ENCODE data around the gene SMIM41. TPM values are rescaled to one million over a fixed set of nuclear protein-coding genes. Genes with fewer than 3 reads are reported as not detected.

Gene SMIM41
- total RNA-seq, 1 experiment from 2014 or later: not detected

- peaks cover 9% of the 10 kb centered on the region for H3F3A ChIP-seq (ENCODE audit: insufficient read depth, low read depth)
- no peaks in the 10 kb centered on the region for H3K27me3 ChIP-seq (ENCODE audit: insufficient read depth, low read depth)
- no peak overlapping the region for H3K4me2 ChIP-seq
- CTCF ChIA-PET: interaction anchor here (0.6 kb wide), 1 partner anchor 13 kb away, joined by 6 read pairs; no protein-coding TSS in a partner anchor
- H4K20me1 ChIP-seq (ENCODE audit: insufficient read depth): no peaks in the 10 kb centered on the region
- H3K27ac ChIP-seq: no peak overlapping the region
- H3K79me2 ChIP-seq (ENCODE audit: low read depth): no peaks in the 10 kb centered on the region
- H3K9me2 ChIP-seq (ENCODE audit: insufficient read depth): no peaks in the 10 kb centered on the region
- no TSS peak for BruUV-seq (replicated peaks)
- POLR2A ChIA-PET (ENCODE audit: unreplicated experiment): no interaction called here
- TF ChIP-seq EZH2 (IDR thresholded peaks at IDR 0.05; ENCODE audit: low read depth) (no peak), CTCF (conservative IDR thresholded peaks at IDR 0.05) (no peak)
- DNase-seq: no peak
- no peaks in the 10 kb centered on the region for H3K9me3 ChIP-seq (ENCODE audit: insufficient read depth, low read depth)
- no peak overlapping the region for H3K4me3 ChIP-seq
- no peaks in the 10 kb centered on the region for H3K4me1 ChIP-seq (replicated peaks; ENCODE audit: insufficient read depth)
- H2AFZ ChIP-seq: no peak overlapping the region
- H3K36me3 ChIP-seq (ENCODE audit: low read depth): no peaks in the 10 kb centered on the region
- intact Hi-C loops (cut with micrococcal nuclease; ENCODE audit: unreplicated experiment): no loop called here
These were observed 23.5 kb upstream of the SMIM41 start for GRCh38 chr12:52055731-52056711.

GRCh38 chr12:52056801-52057637, 22.5 kb upstream of the SMIM41 start:
- Histone ChIP-seq H3K36me3 (ENCODE audit: low read depth) (no peaks in the 10 kb centered on the region), H3K9me3 (ENCODE audit: insufficient read depth, low read depth) (no peaks in the 10 kb centered on the region), H3K4me3 (no peak overlapping the region), H4K20me1 (ENCODE audit: insufficient read depth) (no peaks in the 10 kb centered on the region), H3K4me2 (no peak overlapping the region), H3K27ac (no peak overlapping the region), H3K4me1 (replicated peaks; ENCODE audit: insufficient read depth) (no peaks in the 10 kb centered on the region), H3F3A (ENCODE audit: insufficient read depth, low read depth) (peaks cover 1% of the 10 kb centered on the region), H2AFZ (no peak overlapping the region), H3K9me2 (ENCODE audit: insufficient read depth) (no peaks in the 10 kb centered on the region), H3K27me3 (ENCODE audit: insufficient read depth, low read depth) (no peaks in the 10 kb centered on the region), H3K79me2 (ENCODE audit: low read depth) (no peaks in the 10 kb centered on the region)
- ChIA-PET POLR2A (ENCODE audit: unreplicated experiment) (no interaction called here), CTCF (no interaction called here)
- intact Hi-C loops (cut with micrococcal nuclease; ENCODE audit: unreplicated experiment): no loop called here
- BruUV-seq (replicated peaks): no TSS peak
- no peak for DNase-seq
- TF ChIP-seq EZH2 (IDR thresholded peaks at IDR 0.05; ENCODE audit: low read depth) (no peak), CTCF (conservative IDR thresholded peaks at IDR 0.05) (no peak)
